NCI-H1417 treated with DMSO at 0.1 percent for 48 hours (cell line): ENCODE data around the gene TOMM20L.
"Not testable (repeated sequence)": the region's sequence is repeated elsewhere in the genome, so short reads cannot be mapped to it uniquely, and the experiment has no call there.

Experiments used
- DNase-seq: peaks from one replicate; lab custom pipeline; 2025; lab: John Stamatoyannopoulos, UW

TOMM20L gene

DNA sequence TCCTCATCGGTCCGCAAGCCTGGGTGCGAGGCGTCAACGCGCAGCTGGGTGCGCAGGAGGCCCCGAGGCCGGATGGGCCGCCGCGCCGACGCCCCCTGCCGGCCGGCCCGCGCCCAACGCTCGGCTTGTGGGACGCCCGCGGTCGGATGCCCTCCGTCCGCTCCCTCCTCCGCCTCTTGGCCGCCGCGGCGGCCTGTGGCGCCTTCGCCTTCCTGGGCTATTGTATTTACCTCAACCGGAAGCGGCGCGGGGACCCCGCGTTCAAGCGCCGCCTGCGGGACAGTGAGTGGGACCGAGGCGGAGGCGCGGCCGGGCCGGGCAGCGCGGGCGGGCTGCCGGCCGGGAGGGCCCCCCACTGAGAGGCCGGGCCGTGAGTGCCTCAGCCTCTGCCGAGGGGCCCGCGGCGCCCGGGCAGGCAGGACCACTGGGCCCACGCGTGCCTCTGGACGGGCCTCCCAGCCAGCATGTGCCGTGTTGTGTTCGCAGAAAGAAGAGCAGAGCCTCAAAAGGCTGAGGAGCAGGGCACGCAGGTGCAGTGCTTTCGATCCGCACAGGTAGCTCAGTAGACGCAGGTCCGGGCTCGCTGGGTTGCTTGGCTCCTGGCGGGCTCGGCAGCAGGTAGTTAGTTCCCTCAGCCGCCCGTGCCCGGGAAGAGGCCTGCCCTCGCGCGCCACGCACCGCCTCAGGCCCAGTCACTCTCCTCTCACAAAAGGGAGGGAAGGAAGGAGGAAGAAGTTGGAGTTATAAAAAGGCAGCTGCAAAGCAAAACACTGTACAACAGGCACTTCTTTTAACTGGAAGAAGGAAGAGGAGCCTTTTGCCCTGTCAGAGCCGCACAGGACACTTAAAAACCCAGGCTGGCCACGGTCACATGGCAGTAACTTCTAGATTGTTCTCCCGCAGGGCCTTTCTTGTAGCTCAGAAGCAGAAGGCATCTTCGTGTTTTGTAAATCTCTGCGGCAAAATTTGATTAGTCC is at the start of gene TOMM20L:
Gene TOMM20L, plus strand, starts transcription at position 119 of the 977 bp plus-strand sequence. Its CDS starts 28 bp downstream, at position 147.
- DNase-seq = no peak

DNA sequence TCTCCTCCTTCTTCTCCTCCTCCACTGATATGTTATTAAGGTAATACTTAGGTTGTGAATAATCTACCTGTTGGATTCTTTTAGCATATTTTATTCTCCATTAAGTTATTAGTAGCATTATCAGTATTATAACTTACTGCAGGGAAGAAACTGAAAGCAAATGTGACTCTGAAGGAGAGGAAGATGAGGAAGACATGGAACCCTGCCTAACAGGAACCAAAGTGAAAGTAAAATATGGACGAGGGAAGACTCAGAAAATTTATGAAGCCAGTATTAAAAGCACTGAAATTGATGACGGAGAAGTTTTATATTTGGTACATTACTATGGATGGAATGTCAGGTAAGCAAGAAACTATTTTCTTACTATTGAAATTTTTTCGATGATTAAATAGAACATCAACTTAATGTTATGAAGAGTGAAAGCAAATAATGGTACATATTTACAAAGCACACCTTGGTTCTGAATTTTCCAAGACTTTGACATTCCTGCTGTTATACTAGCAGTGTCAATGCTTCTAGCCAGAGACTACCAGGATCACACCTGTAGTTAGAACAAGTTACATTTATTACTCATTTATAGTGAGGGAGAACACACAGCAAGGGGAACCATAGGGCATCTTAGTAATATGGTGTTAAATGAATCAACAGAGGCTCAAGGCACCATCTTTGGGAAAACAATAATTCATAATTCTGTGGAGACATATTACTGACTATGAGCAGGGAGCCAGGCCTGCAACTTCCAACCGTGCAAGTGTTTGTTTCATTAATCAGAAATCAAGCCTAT is 42.0 kb upstream of the TOMM20L start:
- no peak for DNase-seq

GRCh38 chr14:58354808-58355207 is 40.9 kb upstream of the TOMM20L start:
- no peak for DNase-seq

DNA sequence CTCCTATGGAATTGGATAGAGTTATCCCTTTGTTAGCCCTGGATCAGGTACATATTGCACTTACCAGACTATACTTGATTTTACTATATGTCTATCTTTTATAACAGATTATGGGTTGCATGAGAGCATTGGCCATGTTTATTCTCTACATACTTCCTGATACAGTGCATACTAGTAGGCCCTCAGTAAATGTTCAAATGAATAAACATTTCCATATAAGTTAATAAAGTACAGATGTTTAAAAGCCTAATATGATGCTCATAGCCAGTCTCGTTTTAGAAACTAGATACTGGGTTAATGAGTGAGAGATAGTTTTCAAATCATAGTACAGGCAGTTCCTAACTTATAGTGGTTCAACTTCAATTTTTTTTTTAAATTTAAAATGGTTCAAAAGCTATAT is 39.5 kb upstream of the TOMM20L start:
- DNase-seq = no peak

- DNase-seq = not testable (repeated sequence)
Observed at GRCh38 chr14:58362272-58362671, 33.5 kb upstream of the TOMM20L start.

DNA sequence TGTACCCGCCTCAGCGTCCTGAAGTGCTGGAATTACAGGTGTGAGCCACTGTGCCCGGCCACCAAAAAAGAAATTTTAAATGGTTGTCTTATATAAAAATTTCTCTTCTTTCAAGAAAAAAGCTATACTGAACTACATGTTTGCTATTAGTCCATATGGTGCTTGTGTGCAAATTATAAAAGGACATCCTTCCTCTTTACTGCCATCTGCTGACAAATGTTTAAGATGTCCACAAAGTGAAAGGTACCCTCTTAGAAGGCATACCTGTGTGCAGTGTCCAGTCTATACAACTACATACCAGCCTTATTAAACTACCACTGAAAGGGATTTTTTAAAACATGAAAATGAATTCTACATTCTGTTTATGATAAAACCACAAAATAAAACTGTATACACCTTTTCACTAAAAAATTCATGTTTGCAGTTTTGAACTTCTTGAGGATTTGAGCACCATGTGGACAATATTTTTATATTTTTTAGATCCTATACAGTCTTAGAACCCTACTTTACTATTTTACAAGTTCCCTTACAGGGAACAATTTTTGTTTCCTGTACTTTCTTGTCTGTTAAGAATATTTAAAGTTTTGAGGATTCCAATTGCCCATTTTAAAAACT is 32.8 kb upstream of the TOMM20L start:
- DNase-seq = no peak

DNA sequence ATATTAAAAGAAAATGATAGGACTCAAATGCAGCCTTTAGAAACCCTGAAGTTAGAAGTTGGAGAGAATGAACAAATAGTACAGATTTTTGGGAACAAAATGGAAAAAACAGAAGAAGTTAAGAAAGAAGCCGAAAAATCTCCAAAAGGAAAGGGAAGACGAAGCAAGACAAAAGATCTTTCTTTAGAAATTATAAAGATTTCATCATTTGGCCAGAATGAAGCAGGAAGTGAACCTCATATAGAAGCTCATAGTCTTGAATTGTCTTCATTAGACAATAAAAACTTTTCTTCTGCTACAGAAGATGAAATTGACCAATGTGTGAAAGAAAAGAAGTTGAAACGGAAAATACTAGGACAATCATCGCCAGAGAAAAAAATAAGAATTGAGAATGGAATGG is 31.4 kb upstream of the TOMM20L start:
- DNase-seq = no peak

GRCh38 chr14:58367296-58367695 is 28.4 kb upstream of the TOMM20L start:
- DNase-seq = no peak

DNA sequence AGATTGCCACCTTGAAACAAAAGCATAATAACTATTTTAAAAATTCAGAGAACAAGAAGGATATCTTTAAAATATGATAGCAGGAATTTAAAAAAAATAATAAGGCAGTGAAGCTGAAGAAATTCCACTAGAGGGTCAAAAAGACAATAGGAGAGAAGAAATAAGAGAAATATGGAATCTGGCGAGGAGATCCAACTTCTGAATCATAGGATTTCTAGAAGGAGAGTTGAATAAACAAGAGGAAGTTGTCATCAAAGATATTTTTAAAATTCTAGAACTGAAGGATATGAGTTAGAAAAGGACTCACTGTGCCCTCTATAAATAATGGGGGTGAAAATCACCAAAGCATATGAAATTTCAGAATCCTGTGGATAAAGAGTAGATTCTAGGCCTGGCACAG is 26.8 kb upstream of the TOMM20L start:
- no peak for DNase-seq

- no peak for DNase-seq
Observed at GRCh38 chr14:58376791-58377190, 18.9 kb upstream of the TOMM20L start.

- no peak for DNase-seq
Observed at GRCh38 chr14:58390830-58391229, 4.9 kb upstream of the TOMM20L start.

GRCh38 chr14:58395562-58395811 is 243 bp upstream of the TOMM20L start:
- no peak for DNase-seq

DNA sequence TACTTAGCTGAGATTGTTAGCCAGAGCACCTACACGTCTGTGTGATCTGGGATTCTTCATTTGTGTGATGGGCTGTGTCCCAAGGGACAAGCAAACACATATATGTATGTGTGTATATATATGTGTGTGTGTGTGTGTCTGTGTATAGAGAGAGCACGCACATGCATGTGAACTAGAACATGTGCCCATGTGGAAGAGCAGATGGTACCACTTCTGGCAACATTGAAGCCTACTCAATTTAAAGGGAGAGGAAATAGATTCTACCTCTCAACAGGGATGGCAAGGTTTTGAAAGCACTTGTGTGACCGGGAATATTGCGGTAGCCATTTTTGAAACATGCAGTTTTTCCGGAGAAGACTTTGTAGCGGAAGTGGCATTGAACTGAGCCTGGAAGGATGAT is 1.4 kb downstream of the TOMM20L start:
- DNase-seq = no peak

DNA sequence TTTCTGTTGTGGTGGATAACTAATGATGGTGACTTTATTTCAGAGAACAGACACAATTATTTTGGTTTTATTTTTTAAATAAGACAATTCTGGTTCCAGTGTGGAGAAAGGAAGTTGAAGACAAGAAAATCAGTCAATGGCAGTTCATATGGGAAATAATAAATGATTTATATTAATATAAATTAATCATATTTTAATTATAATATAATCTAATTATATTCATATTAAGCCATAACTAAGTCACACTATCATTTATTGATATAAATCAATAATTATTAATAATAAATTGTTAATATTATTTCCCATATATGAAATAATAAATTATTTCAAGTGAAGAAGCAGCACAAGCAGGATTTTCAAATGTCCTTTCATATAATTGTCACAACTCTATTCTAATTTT is 2.8 kb downstream of the TOMM20L start:
- DNase-seq = no peak

GRCh38 chr14:58398895-58399294 is 3.2 kb downstream of the TOMM20L start:
- DNase-seq = no peak

DNA sequence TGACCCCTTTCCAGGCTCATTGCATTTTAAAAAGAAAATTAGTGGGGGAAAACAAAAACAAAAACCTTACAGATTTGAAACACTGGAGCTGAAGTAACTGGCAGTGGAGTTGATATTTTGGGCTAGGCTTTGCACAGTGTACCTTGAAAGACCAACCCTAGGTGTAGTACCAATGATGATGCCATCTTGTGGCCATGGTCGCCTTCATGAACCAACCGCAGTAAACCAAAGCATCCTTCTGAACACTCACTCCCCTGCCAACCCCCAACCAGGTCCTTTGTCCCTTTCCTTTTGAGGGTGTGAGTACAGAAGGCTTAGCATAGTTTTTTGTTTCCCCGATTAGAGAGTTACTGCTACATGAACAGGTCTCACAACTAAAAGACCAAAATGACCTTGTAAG is 5.9 kb downstream of the TOMM20L start:
- DNase-seq = no peak

DNA sequence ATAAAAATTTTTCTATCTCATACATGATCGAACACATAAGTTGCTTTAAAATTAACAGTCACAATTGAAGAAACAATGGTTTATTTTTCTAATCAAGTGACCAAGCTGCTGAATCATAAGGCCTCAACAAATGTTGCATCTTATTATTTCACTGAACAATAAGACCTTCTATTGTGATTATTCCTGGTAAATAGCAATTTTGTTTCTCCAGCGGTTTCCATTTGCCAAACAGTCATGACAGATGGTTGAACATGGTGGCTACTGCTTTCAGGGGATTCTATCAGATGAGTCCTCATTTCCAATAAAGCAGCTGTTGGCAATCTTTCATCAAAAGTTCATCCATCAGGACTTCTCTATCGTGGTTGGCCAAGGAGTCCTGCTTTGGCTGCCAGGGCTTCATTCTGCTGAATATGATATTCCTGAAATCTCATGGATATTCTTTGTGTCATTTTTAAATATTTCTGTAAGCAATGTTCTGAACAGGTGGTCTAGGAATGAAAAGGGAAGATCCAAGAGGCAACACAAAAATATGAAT is 13.0 kb downstream of the TOMM20L start:
- DNase-seq = no peak

DNA sequence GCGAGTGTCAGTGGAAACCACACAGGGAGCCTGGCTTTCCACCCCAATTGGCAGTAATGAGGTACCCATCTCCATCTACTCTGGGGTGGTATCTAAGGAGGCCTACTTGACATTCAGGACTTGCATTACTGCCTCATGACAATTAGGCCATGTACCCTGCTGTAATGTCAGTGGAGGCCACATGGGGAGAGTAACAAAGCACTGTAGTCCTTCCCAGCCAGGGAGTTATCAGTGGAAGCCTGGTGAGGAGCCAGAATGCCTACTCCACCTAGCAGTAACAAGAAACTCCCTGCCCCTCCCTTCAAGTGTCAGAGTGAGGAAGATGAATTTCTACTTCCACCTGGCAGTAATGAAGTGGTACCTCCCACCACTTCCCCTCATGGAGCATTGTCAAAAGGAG is 19.1 kb downstream of the TOMM20L start:
- DNase-seq = no peak

DNA sequence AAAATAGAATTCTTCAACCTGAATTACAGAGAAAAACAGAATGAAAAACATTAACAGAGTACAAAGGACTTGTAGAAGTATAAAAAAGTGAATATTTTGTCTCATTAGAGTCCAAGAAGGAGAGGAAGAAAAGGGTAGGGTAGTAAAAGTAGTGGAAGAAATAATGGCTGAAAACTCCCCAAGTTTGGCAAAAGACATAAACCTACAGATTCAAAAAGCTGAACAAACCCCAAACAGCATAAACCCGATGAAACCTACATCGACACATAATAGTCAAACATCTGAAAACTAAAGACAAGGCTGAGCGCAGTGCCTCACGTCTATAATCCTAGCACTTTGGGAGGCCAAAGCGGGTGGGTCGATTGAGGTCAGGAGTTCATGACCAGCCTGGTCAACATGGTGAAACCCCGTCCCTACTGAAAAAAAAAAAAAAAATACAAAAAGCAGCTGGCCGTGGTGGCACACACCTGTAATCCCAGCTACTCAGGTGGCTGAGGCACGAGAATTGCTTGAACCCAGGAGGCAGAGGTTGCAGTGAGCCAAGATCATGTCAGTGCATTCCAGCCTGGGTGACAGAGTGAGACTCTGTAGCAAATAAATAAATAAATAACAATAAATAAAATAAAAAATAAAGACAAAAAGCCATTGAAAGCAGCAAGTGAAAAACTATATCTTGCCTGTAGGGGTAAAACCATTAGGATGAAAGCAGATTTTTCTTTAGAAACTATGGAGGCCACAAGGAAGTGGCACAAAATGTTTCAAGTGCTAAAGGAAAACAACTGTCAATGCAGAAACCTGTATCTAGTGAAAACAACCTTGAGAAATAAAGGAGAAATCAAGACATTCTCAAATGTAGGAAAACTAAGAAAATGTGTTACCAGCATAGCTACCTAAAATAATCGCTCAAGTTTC is 20.2 kb downstream of the TOMM20L start:
- no peak for DNase-seq

- DNase-seq = not testable (repeated sequence)
Observed at GRCh38 chr14:58416934-58417333, 21.2 kb downstream of the TOMM20L start.

GRCh38 chr14:58426670-58427280 is 31.0 kb downstream of the TOMM20L start:
- DNase-seq = peak; percentile 84
